HL-60 (cell line): ENCODE results near the gene DDX27.

Experiments used
- DNase-seq, 2 experiments: peaks; one replicate each; pipeline ENCODE4 v3.0.0-alpha.2; 2010 to 2020; ENCODE audit warnings: low read depth in 1 of 2, low spot score in 1 of 2
- H3K27ac ChIP-seq: fragments of 250-450 bp; sonication (Bioruptor Pico); replicated peaks from 2 replicates; pipeline ENCODE4 v1.5.1; 2020; ENCODE audit warnings: mild to moderate bottlenecking, moderate library complexity
- H3K27me3 ChIP-seq: fragments of 250-450 bp; sonication (Bioruptor Pico); 2 replicates; pipeline ENCODE4 v1.5.1; 2021; ENCODE audit warnings: mild to moderate bottlenecking, moderate library complexity; ENCODE audit not compliant: insufficient read depth, poor library complexity, severe bottlenecking
- H3K4me3 ChIP-seq: replicated peaks from 2 replicates; pipeline ENCODE4 v1.5.1; 2011; ENCODE audit warnings: mild to moderate bottlenecking, control low read depth, low read length; ENCODE audit not compliant: insufficient read depth
- GABPA ChIP-seq: IDR thresholded peaks from 2 replicates; pipeline ENCODE4 v1.6.1; 2012; ENCODE audit warnings: low read depth
- POLR2AphosphoS5 ChIP-seq: IDR thresholded peaks from 2 replicates; pipeline ENCODE4 v1.6.1; 2012; ENCODE audit warnings: low read depth
- SPI1 ChIP-seq: IDR thresholded peaks from 2 replicates; pipeline ENCODE4 v1.6.1; 2012; ENCODE audit warnings: low read depth, mild to moderate bottlenecking, borderline replicate concordance
- TF ChIP-seq, protein P1 (sequence below): IDR thresholded peaks from one replicate; pipeline ENCODE4 v1.5.1; 2011; ENCODE audit warnings: low read length, control low read depth, inconsistent platforms; ENCODE audit not compliant: insufficient read depth
- TF ChIP-seq, protein P2 (sequence below): IDR thresholded peaks from 2 replicates; pipeline ENCODE4 v1.6.1; 2012; ENCODE audit warnings: low read depth; ENCODE audit not compliant: insufficient replicate concordance

DDX27 gene

GRCh38 chr20:49210757-49211110, 8.5 kb upstream of the DDX27 start:
- no peak for DNase-seq
- TF ChIP-seq, protein P1, sequence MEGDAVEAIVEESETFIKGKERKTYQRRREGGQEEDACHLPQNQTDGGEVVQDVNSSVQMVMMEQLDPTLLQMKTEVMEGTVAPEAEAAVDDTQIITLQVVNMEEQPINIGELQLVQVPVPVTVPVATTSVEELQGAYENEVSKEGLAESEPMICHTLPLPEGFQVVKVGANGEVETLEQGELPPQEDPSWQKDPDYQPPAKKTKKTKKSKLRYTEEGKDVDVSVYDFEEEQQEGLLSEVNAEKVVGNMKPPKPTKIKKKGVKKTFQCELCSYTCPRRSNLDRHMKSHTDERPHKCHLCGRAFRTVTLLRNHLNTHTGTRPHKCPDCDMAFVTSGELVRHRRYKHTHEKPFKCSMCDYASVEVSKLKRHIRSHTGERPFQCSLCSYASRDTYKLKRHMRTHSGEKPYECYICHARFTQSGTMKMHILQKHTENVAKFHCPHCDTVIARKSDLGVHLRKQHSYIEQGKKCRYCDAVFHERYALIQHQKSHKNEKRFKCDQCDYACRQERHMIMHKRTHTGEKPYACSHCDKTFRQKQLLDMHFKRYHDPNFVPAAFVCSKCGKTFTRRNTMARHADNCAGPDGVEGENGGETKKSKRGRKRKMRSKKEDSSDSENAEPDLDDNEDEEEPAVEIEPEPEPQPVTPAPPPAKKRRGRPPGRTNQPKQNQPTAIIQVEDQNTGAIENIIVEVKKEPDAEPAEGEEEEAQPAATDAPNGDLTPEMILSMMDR: no peak
- TF ChIP-seq GABPA (no peak), POLR2AphosphoS5 (no peak), SPI1 (no peak)
- TF ChIP-seq, protein P2, sequence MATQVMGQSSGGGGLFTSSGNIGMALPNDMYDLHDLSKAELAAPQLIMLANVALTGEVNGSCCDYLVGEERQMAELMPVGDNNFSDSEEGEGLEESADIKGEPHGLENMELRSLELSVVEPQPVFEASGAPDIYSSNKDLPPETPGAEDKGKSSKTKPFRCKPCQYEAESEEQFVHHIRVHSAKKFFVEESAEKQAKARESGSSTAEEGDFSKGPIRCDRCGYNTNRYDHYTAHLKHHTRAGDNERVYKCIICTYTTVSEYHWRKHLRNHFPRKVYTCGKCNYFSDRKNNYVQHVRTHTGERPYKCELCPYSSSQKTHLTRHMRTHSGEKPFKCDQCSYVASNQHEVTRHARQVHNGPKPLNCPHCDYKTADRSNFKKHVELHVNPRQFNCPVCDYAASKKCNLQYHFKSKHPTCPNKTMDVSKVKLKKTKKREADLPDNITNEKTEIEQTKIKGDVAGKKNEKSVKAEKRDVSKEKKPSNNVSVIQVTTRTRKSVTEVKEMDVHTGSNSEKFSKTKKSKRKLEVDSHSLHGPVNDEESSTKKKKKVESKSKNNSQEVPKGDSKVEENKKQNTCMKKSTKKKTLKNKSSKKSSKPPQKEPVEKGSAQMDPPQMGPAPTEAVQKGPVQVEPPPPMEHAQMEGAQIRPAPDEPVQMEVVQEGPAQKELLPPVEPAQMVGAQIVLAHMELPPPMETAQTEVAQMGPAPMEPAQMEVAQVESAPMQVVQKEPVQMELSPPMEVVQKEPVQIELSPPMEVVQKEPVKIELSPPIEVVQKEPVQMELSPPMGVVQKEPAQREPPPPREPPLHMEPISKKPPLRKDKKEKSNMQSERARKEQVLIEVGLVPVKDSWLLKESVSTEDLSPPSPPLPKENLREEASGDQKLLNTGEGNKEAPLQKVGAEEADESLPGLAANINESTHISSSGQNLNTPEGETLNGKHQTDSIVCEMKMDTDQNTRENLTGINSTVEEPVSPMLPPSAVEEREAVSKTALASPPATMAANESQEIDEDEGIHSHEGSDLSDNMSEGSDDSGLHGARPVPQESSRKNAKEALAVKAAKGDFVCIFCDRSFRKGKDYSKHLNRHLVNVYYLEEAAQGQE: no peak

GRCh38 chr20:49214571-49214970, 4.6 kb upstream of the DDX27 start:
- TF ChIP-seq GABPA (no peak), SPI1 (no peak), POLR2AphosphoS5 (no peak)
- TF ChIP-seq, protein P2: no peak
- TF ChIP-seq, protein P1: no peak
- Histone ChIP-seq H3K4me3 (no peak overlapping the region), H3K27ac (no peak overlapping the region), H3K27me3 (no peaks in the 10 kb centered on the region)
- DNase-seq: no peak

More at GRCh38 chr20:49210757-49211110, 8.5 kb upstream of the DDX27 start:
- no peaks in the 10 kb centered on the region for H3K27me3 ChIP-seq
- H3K4me3 ChIP-seq: no peak overlapping the region
- H3K27ac ChIP-seq: no peak overlapping the region

DNA sequence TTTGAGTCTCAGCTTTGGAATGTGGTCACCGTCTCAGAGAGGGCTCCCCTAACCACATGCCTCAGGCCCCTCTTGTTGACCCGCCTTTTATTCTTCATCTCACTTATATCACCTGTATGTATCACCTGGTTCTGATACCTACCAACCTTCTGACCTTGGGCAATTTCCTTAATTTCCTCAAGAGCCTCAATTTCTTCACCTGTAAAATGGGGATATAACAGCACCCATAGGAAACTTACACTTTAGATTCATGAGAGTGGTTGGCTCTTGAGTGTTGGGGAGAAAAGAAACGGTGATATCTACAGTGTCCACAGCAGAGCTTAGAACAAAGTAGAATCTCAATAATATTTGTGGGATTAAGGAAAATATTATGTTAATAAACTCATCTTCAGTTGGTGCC, 4.0 kb upstream of the DDX27 start:
- TF ChIP-seq, protein P2: no peak
- no peak for TF ChIP-seq POLR2AphosphoS5
- TF ChIP-seq, protein P1: no peak
- TF ChIP-seq SPI1: no peak
- no peak for TF ChIP-seq GABPA
- Histone ChIP-seq H3K27me3 (no peaks in the 10 kb centered on the region), H3K4me3 (no peak overlapping the region), H3K27ac (no peak overlapping the region)
- DNase-seq: no peak
